Stimulated activated CD4-positive, alpha-beta T cell treated with anti-CD3 and anti-CD28 coated beads, Interleukin-1b, Interleukin-23, amount 100 ng/mL, for 4 hours (primary cell): ENCODE measurements around the gene TNFRSF8.

Source experiments
- DNase-seq, 2 donors: peaks; one replicate each; pipeline ENCODE4 v3.0.0-alpha.2; 2020; ENCODE audit warnings: low read depth in 2 of 2

TNFRSF8 gene

DNA sequence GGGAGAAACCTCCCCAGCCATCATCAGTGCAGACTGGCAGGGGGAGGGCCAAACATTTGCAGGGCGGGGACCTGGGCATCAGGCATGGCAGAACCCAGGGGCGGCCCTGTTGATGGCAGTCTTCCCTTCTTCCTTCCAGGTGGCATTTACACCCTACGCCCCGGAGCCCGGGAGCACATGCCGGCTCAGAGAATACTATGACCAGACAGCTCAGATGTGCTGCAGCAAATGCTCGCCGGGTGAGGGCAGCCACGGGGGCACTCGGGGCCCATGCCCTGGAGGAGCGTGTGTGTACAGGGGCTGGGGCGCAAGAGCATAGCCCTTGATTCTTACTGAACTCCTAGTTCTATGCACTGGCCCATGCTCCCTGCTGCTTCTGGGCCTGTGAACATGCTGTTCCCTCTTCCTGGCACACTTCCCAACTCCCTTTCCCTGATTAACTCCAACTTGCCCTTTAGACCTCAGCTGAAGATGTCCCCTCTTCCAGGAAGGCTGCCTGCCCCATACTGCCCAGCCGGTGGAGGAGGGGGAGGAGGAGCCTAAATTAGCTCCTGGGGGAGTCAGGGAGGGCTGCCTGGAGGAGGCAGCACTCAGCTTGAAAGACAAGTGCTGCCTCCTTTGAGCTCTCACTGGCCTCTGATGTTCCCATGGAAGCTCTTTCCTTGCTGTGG lies 125.7 kb downstream of the TNFRSF8 start:
- DNase-seq = no peak

DNA sequence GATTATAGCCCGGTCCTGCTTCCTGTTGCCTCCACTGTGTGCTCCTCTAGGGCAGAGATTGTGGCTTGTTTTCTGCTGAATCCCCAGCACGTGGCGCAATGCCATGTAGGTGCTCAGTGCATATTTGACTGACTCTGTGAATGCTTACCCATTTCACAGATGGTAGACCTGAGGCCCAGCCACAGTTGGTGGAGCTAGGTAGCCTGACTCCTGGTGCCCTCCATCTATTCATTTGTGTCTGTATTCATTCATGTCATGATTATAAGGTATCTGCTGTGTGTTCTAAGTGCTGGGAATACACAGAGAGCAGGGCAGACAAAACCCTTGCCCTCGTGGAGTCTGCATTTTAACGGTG lies 126.2 kb downstream of the TNFRSF8 start:
- DNase-seq = no peak

DNA sequence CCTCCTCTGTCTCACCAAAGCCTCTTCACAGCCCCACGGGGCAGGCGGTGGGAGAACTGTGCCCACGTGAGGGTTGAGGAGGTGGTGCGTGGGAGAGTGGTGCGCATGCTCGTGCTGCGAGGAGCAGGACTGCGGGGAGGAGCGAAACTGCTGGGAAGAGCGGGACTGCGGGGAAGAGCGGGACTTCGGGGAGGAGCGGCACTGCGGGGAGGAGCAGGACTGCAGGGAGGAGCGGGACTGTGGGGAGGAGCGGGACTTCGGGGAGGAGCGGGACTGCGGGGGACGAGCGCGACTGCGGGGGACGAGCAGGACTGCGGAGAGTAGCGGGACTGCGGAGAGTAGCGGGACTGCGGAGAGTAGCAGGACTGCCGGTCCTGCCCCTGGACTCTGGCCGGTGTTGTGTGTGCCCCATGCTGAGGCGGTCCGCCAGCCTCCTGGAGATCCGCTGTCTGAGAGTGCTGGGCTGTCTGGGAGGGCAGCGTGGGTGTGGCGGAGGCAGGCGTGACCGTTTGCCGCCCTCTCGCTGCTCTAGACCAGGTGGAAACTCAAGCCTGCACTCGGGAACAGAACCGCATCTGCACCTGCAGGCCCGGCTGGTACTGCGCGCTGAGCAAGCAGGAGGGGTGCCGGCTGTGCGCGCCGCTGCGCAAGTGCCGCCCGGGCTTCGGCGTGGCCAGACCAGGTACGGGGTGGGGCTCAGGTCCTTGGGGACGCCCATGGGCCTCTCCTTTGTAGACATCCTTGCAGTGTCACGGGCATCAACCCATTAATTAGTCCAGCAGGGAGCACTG lies 128.3 kb downstream of the TNFRSF8 start:
- no peak for DNase-seq
